NT2/D1 (cell line): ENCODE results near the gene PBOV1.

Source experiments
- DNase-seq: peaks from one replicate; pipeline ENCODE4 v3.0.0-alpha.2; 2011; ENCODE audit warnings: low read depth, low spot score
- H3K27me3 ChIP-seq: 2 replicates; pipeline ENCODE4 v1.6.0; 2011; ENCODE audit warnings: mild to moderate bottlenecking; ENCODE audit not compliant: insufficient read length, insufficient read depth
- H3K36me3 ChIP-seq: 2 replicates; pipeline ENCODE4 v1.6.1; 2011; ENCODE audit warnings: mild to moderate bottlenecking, low read length, mixed read lengths; ENCODE audit not compliant: insufficient read depth, insufficient read length
- H3K4me1 ChIP-seq: 2 replicates; pipeline ENCODE4 v1.5.1; 2011; ENCODE audit not compliant: insufficient read depth, insufficient read length
- H3K4me3 ChIP-seq: 2 replicates; pipeline ENCODE4 v1.5.1; 2011; ENCODE audit warnings: low read depth; ENCODE audit not compliant: insufficient read length
- H3K9ac ChIP-seq: 2 replicates; pipeline ENCODE4 v1.6.0; 2011; ENCODE audit warnings: low read depth; ENCODE audit not compliant: insufficient read length
- H3K9me3 ChIP-seq: 2 replicates; pipeline ENCODE4 v1.5.1; 2011; ENCODE audit warnings: mild to moderate bottlenecking, low read length; ENCODE audit not compliant: insufficient read depth
- SUZ12 ChIP-seq: IDR thresholded peaks from 2 replicates; pipeline ENCODE4 v1.6.1; 2011; ENCODE audit not compliant: insufficient read length, insufficient read depth; ENCODE audit errors: extremely low read depth
- YY1 ChIP-seq: IDR thresholded peaks from 2 replicates; pipeline ENCODE4 v1.6.1; 2011; ENCODE audit not compliant: insufficient read length, insufficient read depth
- ZNF274 ChIP-seq: IDR thresholded peaks from 2 replicates; pipeline ENCODE4 v1.6.1; 2011; ENCODE audit warnings: mild to moderate bottlenecking, low read depth, low read length

The PBOV1 gene

GRCh38 chr6:138238368-138238767, 20.1 kb upstream of the PBOV1 start:
- TF ChIP-seq YY1 (no peak), SUZ12 (no peak), ZNF274 (no peak)
- Histone ChIP-seq H3K4me3 (no peak overlapping the region), H3K9me3 (no peaks in the 10 kb centered on the region), H3K9ac (no peak overlapping the region), H3K27me3 (no peaks in the 10 kb centered on the region), H3K36me3 (no peaks in the 10 kb centered on the region), H3K4me1 (no peaks in the 10 kb centered on the region)
- no peak for DNase-seq

- Histone ChIP-seq H3K9ac (no peak overlapping the region), H3K27me3 (no peaks in the 10 kb centered on the region), H3K9me3 (no peaks in the 10 kb centered on the region), H3K36me3 (no peaks in the 10 kb centered on the region), H3K4me1 (no peaks in the 10 kb centered on the region), H3K4me3 (no peak overlapping the region)
- no peak for TF ChIP-seq ZNF274
- TF ChIP-seq YY1: no peak
- TF ChIP-seq SUZ12: no peak
- DNase-seq: no peak
These were observed 19.2 kb upstream of the PBOV1 start for GRCh38 chr6:138237463-138237862.

GRCh38 chr6:138235693-138236092, 17.4 kb upstream of the PBOV1 start:
- Histone ChIP-seq H3K27me3 (no peaks in the 10 kb centered on the region), H3K4me3 (no peak overlapping the region), H3K9me3 (no peaks in the 10 kb centered on the region), H3K4me1 (no peaks in the 10 kb centered on the region), H3K9ac (no peak overlapping the region), H3K36me3 (no peaks in the 10 kb centered on the region)
- TF ChIP-seq YY1: no peak
- no peak for TF ChIP-seq SUZ12
- no peak for TF ChIP-seq ZNF274
- DNase-seq: no peak

- H3K36me3 ChIP-seq: no peaks in the 10 kb centered on the region
- TF ChIP-seq ZNF274 (no peak), SUZ12 (no peak), YY1 (no peak)
- no peaks in the 10 kb centered on the region for H3K4me1 ChIP-seq
- no peak overlapping the region for H3K9ac ChIP-seq
- H3K27me3 ChIP-seq: no peaks in the 10 kb centered on the region
- H3K4me3 ChIP-seq: no peak overlapping the region
- no peak for DNase-seq
- no peaks in the 10 kb centered on the region for H3K9me3 ChIP-seq
These were observed 16.9 kb upstream of the PBOV1 start for GRCh38 chr6:138235205-138235604.

- H3K9ac ChIP-seq: no peak overlapping the region
- no peaks in the 10 kb centered on the region for H3K36me3 ChIP-seq
- no peak for DNase-seq
- no peak for TF ChIP-seq SUZ12
- TF ChIP-seq ZNF274: no peak
- no peak for TF ChIP-seq YY1
- no peaks in the 10 kb centered on the region for H3K27me3 ChIP-seq
- H3K9me3 ChIP-seq: no peaks in the 10 kb centered on the region
- H3K4me1 ChIP-seq: no peaks in the 10 kb centered on the region
- H3K4me3 ChIP-seq: no peak overlapping the region
These were observed 16.1 kb upstream of the PBOV1 start for GRCh38 chr6:138234363-138234762.

GRCh38 chr6:138231381-138231886, 13.1 kb upstream of the PBOV1 start:
- Histone ChIP-seq H3K4me3 (no peak overlapping the region), H3K9me3 (no peaks in the 10 kb centered on the region), H3K9ac (no peak overlapping the region), H3K4me1 (no peaks in the 10 kb centered on the region), H3K27me3 (no peaks in the 10 kb centered on the region), H3K36me3 (no peaks in the 10 kb centered on the region)
- TF ChIP-seq YY1 (no peak), ZNF274 (no peak), SUZ12 (no peak)
- DNase-seq: no peak

GRCh38 chr6:138230759-138231380, 12.6 kb upstream of the PBOV1 start:
- H3K36me3 ChIP-seq: no peaks in the 10 kb centered on the region
- no peaks in the 10 kb centered on the region for H3K4me1 ChIP-seq
- H3K9ac ChIP-seq: no peak overlapping the region
- no peak overlapping the region for H3K4me3 ChIP-seq
- no peaks in the 10 kb centered on the region for H3K9me3 ChIP-seq
- TF ChIP-seq ZNF274 (no peak), SUZ12 (no peak), YY1 (no peak)
- no peaks in the 10 kb centered on the region for H3K27me3 ChIP-seq
- no peak for DNase-seq

GRCh38 chr6:138230221-138230620, 11.9 kb upstream of the PBOV1 start:
- Histone ChIP-seq H3K36me3 (no peaks in the 10 kb centered on the region), H3K4me1 (no peaks in the 10 kb centered on the region)
- TF ChIP-seq SUZ12 (no peak), YY1 (no peak), ZNF274 (no peak)

More at GRCh38 chr6:138230221-138230620, 11.9 kb upstream of the PBOV1 start:
- Histone ChIP-seq H3K9me3 (no peaks in the 10 kb centered on the region), H3K9ac (no peak overlapping the region), H3K4me3 (no peak overlapping the region), H3K27me3 (no peaks in the 10 kb centered on the region)
- no peak for DNase-seq
